HG02678 (cell line): ENCODE data around the gene LOXHD1.

Experiments used
- ATAC-seq: cut with Tn5 transposase; IDR thresholded peaks from one replicate; pipeline ENCODE4 v1.9.1; 2021; ENCODE audit warnings: mild to moderate bottlenecking, moderate library complexity; ENCODE audit not compliant: unreplicated experiment

Gene LOXHD1

DNA sequence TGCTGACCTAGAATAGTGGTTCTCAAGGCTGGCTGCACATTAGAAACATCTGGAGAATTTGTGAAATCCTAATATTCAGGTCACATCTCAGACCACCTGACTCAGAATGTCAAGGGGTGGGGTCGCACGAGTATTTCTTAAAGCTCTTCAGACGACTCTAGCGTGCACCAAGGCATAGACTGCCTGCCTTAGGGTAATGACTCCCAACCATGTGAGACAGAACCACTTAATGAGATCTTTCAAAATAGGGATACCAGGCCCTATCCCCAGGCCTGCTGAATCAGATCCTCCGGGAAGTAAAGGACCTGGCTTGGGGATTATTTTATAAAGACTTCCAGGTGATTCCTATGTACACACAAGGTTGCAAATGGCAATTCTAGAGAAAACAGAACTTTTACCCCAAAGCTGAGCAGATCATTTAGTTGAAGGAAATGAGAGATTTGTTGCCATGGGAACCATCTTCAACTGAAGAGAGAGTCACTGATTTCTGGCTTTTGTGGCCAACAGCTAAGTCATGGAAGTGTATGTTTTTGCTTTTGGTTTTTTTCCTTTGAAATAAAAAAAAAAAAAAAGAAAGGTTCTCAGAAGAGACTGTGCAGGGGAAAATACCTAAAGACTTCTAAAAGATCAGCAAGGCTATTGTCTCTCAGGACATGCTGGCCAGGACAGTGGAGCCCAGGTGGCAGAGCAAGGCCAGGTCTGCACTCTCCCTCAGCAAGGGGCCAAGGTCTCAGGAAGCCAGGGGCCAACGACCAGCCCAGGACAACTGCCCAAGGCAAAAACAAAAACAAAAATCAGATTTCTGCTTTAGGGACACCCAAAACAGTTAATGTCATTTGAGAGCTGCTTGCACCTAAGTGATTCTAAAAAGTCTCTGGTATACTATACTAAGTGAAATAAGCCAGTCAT is 15.3 kb upstream of the LOXHD1 start:
- ATAC-seq = no peak

DNA sequence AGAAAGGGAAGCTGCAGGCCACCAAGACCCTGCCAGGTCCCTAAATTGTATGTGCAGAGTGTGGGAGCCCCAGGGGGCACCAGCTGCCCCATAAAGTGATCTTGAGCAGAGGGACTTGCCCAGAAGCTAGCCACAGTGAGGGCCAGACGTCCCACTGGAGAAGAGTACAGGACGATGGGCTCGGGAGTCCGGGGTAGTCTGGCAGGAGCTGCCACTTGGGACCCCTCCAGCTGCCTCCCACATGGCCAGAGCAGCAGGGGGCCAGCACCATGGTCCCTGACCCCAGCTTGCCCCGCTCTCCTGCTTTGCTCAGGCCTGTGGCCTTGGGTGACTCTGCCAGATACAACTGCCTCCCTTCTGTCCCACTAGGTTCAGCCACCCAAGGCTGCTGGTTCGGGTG is 11.7 kb upstream of the LOXHD1 start:
- ATAC-seq = no peak

DNA sequence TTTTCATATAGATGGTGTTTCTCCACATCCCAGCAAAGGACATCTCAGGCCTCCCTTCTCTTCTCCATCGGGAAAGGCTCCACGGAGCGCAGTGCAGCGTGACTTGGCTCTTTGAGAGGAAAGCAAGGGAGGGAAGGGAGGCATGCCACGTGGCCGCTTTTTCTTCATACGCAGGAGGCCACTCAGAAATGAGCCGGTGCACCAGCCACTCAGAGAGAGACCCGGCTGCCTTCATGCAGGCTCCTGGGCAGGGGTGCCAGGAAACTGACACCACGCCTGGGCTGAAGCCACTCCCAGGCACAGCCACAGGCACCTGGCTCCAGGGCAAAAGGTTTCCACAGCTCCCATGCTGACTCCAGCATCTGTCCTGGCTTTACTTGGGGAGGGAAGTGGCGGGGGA is 11.1 kb upstream of the LOXHD1 start:
- ATAC-seq = no peak

DNA sequence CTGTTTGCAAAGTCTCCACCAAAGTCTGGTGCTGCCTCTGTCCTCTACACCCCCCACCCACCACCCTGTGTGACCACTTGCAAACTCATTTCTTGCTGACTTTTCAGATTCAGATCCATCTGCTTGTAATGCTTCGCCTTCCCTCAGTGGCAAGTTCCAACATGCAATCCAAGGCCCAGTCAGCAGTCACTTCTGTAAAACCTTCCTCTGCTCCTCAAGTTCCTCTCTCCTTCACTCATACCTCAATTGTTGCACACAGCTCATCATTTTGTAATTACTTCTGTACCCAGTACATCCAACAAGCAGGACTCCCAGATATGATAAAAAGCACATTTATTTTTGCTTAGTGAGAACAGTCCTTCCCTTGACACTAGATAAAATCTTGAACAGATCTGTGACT is 6.5 kb upstream of the LOXHD1 start:
- no peak for ATAC-seq

DNA sequence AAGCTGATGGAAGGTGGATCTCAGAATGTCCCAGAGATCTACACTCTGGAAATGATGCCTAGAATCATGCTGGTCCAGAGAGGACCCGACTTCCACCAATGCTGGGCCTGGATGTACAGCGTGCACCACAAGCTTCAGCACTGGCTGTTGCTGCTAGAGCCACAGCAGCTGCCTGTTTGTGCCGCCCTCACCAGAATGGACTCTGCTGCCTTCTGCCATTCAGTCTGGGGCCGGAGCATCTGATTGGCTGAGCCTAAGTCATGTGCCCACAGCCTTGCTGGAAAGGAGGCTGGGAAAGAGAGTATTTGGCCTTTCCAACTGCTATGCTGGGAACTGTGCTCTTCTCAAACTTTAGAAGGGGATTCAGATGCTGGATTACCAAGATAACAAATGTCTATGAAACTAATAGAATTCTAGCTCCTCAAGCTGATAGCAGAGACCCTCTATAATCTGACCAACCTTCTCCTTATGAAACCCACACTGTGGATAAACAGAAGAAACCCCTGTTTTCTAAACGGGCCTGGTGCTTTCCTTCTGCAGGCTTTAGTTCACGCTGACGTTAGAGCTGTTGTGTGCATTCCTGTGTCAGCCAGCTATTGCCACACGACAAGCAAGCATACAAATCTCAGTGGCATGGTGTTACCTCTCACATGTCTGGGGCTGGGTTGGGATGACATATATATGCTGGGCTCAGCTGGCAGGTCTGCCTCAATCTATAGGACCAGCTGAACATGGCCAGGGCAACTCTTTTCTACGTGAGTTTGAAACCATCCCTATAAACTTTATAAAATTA is 4.1 kb upstream of the LOXHD1 start:
- no peak for ATAC-seq

DNA sequence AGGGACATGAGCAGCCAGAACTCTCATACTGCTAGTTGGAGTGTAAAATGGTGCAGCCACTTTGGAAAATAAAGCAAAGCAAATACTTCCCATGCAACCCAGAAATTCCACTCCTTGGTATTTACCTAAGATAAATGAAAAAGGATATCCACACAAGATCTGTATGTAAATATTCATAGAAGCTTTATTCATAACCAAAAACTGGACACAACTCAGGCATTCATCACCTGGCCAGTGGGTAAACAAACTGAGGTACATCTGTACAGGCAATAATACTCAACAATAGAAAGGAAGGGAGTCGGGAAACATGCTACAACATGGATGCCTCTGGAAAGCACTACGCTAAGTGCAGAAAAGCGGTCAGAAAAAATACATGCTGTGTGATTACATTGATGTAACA is 2.5 kb upstream of the LOXHD1 start:
- ATAC-seq = no peak

DNA sequence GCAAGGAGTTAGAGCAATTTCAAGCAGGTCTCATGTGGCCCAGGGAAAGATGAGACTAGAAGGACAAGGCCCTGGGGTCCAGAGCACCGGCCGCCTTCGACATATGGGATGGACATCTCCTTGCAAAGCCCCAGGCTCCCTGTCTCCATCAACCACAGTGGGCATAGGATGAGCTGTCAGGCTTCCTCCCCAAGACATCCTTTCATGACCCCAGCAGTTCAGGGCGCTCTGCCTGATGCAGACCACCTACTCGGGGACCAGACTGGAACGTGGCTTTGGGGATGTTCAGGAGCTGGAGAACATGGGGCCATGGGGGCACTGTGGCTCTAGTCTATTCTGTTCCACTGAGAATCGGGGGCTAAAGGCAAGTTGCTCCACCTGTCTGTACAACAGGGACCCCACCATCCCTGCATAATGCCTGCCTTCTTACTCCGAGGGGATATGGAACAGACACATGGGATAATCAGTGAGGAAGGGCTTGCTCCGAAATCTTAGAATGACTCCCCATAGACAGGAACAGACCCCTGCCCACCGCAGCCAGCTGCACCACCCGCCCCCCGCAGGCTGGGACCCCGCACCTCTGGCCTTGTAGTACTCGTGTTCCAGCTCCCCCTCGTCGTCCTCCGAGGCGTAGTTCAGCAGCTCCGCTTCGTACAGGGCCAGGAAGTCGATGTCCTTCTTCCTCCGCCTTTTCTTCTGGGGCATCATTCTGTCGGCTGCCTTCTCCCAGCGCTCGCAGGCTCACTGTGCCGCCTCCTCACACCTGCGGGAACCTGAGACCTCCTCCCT is 500 bp downstream of the LOXHD1 start:
- no peak for ATAC-seq

DNA sequence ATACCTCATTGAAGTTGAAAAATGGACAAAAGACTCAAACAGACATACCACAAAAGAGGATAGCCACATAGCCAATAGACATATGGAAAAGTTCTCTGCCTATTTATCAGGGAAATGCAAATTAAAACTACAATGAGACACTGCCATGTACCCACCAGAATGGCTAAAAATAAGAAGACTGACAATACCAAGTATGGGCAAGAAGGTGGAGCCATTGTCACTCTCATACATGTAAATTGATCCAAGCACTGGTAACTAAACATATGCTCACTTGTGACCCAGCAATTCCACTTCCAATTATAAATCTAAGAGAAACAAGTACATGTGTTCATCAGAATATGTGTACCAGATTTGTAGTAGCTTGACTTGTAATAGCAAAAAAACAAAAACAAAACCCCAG is 4.6 kb downstream of the LOXHD1 start:
- no peak for ATAC-seq

DNA sequence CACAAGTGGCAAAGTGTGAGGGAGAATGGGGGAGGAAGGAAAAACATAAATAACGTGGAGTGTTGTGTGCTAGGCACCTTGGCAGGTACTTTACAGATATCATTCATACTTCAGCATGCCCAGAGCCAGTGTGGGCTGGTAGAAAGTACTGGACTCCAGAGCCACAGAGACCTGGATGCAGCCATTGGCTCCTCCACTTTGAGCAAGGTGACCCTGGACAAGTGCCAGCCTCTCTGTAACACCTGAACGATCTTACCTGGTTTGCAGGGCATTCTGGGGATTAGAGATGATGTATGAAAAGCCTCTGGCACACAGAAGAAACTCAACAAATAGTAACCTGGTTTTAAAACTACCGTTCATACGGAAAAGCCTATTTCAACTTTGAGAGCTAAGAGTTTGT is 6.3 kb downstream of the LOXHD1 start:
- no peak for ATAC-seq

DNA sequence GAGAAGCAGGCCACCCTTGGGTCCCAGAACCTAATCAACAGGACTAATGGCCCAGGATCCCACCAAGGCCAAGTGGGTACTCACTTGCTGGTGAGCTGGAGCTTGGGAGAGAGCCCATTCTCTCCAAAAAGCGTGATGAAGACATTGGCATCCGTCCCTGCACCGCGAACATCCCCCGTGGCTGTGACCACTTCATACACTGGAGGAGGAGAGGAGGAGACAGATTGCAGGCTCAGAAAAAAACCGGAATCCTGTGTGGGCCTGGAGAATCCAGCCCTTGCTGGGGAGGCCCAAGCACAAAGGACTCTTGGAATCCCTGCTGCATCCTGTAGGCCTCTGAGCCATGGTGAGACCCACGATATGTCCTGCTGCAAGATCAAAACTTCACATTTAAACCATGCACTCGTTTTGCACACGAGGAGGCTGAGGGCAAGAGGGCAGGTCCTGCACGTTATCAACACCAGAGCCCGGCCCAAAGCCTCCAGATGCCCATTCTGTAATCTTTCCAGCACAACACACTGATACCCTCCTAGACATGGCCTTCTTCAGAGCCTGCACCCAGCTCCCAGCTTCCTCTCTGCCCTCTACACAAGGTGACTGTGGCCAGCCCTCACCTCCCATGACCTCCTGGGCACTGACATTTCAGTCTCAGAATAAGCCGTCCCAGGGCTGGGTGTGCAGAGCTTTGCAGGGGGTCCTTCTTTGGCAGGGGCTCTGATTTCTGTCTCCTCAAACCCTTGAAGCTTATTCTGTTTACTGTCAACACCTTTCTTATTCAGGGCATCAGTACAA is 7.8 kb downstream of the LOXHD1 start:
- no peak for ATAC-seq

DNA sequence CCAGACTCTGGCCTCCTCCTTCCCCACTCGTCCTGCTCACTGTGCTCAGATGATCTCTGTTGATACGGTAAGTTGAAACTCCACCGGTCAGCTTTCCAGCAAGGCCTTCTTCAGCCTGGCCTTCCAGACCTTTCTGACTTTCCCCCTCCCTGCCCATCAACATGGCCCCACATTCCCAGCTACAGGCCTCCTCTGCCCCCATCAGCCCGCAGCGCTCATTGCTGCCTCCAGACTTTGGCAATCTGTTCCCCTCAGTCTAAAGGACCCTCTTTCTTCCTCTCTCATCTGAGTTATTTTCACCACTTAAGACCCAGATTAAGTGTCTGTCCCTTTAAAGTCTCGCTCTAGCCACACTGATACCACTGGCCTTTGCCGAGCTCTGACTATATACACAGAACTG is 10.6 kb downstream of the LOXHD1 start:
- no peak for ATAC-seq

DNA sequence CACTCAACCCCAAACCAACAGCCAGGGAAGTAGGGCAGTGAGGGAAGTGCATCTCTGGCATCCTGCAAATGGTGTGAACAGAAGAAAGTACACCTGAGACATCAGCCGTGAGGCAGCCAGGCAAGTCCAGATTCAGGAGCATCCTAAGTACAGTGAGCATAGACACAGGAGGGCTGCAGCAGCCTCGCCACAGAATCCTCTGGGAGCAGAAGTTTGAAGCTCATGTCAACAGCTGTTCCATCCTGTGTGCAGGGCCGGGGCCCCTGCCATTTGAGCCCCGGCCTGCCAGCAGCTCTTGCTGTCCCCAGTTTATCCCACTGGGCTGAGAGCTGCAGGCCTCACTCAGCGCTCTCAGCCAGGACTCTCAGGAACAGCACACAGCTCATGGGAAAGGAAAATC is 14.5 kb downstream of the LOXHD1 start:
- ATAC-seq = no peak

DNA sequence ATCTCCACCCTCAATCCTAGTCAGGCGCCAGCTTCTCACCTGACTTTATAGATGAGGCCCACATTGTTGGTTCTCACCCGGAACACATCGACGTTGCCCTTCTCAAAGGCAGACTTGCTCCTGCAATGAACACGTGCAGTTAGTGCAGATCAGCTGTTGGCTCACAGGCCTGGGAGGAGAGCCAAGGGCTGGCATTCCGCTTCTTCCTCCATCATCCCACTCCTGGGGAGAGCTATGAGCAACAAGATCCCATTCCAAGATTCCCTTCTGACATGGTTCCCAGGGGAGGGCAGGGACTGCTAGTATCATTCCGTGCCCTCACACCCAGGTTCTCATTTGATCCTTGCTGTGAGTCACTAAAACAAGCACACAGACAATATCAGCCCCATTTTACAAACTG is 15.1 kb downstream of the LOXHD1 start:
- no peak for ATAC-seq

DNA sequence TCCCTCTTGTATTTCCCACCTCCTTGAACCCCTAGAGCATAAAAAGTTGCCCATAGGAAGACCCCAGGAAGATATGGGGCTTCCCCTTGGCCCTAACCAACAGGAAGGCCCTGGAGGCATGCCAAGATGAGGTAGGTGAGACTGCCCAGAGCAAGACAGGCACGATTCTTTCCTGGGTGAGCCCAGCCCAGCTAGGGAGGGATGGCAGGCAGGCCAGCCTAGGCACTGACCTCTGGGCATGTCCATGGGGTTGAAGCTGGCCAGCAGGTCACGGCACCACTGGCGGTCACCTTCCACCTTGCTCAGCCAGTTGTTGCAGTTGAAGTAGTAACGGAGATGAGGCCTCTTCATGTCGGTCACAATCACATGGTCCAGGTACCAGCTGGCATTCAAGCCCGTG is 17.6 kb downstream of the LOXHD1 start:
- ATAC-seq = no peak

DNA sequence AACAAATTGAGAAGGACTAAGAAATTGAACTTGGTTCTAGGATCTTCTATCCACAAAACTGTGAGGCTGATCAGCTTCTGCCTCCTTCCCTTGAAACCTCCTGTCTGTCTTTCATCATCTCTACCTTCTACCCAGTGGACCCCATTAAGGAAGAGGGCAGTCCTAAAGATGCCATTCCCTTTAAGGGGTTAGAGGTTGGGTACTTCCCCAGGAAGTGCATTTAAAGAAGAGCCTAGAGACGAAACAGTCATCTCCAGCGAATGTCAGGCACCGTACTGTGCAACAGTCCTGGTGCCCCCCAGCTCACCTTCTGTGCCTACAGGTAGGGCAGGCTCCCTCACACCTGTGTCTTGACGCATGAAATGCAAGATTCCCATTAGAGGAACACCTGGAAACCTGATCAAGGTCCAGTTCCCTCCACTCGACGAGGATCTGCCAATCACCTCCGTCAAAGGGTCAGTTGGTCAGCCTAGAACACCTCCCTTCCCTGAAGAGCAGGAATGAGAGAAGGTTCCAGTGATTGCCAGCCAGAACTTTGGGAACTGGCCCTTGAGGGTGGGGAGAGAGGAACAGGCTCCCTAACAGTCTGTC is 20.9 kb downstream of the LOXHD1 start:
- ATAC-seq = no peak

DNA sequence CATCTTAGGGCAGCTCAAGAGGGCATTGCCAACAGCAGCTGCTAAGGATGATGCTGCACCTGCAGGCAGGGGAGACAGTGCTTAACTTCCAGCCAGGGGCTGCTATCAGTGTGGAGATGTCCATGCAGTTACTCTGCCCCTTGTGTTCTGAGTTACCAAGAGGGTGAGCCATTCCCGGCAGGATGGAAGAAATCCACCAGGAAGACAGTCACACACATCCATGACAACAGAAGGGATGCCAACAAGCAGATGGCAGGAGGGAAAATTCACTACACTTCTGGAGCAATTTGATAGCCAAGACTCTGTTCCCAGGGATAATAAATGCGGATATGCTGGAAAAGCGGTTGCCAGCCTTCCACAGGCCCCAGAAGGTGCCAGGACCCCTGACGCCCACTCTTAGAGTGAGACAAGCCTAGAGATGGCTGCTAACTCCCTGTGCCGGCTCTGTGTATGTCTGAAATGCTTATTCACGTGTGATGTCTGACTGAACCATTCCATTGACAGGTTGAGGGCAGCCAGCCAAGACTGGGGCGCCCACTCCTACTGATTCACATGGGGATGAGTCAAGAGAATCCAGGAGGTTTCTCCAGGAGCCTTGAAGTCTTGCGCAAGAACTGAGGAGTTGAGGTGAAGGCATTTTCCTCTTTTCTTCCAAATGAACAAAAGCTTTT is 24.5 kb downstream of the LOXHD1 start:
- ATAC-seq = no peak

DNA sequence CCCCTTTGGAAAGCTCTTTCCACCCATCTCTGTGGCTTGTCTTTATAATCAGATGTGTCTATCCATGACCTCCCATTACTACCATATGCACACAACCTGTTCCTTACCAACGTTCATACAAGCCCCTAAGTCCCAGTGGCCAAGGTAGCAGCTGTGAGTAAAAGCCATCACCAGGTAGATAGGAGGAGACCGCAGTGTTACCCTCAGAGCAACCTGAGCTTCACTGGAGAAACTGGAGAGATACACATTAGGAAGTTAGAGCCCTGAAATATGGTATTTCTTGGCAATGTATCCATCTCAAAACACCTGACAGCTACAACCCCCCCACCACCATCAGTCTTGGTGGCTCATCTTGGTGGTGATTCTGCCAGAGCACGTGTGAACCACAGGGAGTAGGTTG is 26.0 kb downstream of the LOXHD1 start:
- no peak for ATAC-seq

DNA sequence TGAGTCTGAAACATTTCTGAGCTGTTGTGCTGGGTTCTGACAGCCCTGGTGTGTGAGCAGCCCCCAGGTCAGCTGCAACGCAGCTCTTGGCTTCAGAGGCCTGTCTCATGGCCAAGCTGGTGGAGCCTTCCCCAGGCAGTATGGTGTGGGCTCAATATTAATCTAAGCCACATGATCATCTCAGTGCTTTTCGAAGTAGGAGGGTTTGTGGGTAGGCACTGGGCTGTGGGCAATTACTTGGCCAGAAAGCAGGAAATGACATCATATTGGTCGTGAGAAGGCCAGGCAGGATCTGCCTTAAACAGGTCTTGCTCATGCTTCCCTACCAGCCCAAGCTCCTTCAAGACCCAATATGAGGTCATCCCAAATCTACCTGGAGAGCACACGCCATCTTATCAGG is 26.9 kb downstream of the LOXHD1 start:
- no peak for ATAC-seq

DNA sequence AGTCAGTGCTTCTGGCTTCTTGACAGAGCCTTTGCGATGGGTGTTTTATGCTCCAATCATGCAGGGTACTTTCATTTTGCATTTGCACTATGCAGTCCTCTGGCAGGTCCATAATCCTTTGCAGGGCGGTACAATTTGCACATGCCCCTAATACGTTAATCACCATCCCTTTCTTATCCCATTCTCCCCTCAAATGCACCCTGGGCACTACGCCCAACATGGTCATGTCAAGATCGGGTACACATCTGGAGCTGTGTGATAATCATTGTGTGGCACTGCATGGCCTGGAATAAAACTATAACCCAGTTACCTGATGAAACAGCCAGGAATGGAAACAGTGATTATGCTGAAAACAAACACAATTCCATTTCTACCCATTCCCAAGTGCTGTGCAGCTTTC is 27.7 kb downstream of the LOXHD1 start:
- no peak for ATAC-seq

DNA sequence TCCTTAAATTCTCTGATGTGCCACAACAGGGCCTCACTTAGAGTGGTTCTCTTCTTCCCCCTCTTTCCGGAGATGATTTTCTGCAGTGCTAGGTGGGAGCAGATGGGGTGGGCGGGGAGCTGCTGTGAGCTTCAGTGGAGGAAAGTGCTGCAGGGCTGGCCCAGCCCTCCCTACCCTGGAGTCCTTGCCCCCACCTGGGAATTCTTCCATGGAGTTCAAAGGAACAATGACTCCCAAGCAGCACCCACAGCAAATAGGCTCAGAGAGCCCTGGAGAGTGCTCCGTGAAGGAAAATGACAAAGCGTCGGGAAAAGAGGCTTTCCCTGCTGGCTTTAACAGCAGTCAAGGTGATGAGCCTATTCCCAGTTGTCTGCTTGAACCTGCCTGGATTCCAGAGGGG is 28.8 kb downstream of the LOXHD1 start:
- no peak for ATAC-seq
